IPS-20b (cell line): ENCODE results near the gene XPNPEP2.

Source experiments
- H3K27ac ChIP-seq: one replicate; pipeline ENCODE4 v1.5.1; 2013; ENCODE audit warnings: low read length
- H3K27me3 ChIP-seq: 2 replicates; pipeline ENCODE4 v1.6.1; 2013; ENCODE audit warnings: mild to moderate bottlenecking, low read length, inconsistent platforms; ENCODE audit not compliant: insufficient read depth
- H3K36me3 ChIP-seq: 2 replicates; pipeline ENCODE4 v1.6.1; 2013; ENCODE audit warnings: low read depth, mild to moderate bottlenecking, inconsistent platforms, low read length, moderate library complexity; ENCODE audit not compliant: insufficient read depth
- H3K4me1 ChIP-seq: 2 replicates; pipeline ENCODE4 v1.6.1; 2013; ENCODE audit warnings: mild to moderate bottlenecking, control low read depth, inconsistent platforms, low read length, moderate library complexity; ENCODE audit not compliant: insufficient read depth
- H3K4me3 ChIP-seq: 2 replicates; pipeline ENCODE4 v1.5.1; 2013; ENCODE audit warnings: mild to moderate bottlenecking, low read length, inconsistent platforms
- H3K9ac ChIP-seq: 2 replicates; pipeline ENCODE4 v1.6.1; 2013; ENCODE audit warnings: low read depth, mild to moderate bottlenecking, inconsistent platforms, low read length, moderate library complexity
- H3K9me3 ChIP-seq: 2 replicates; pipeline ENCODE4 v1.6.1; 2013; ENCODE audit warnings: mild to moderate bottlenecking, low read depth, low read length, inconsistent platforms; ENCODE audit not compliant: insufficient read depth

The XPNPEP2 gene

GRCh38 chrX:129772796-129773431, 34.1 kb downstream of the XPNPEP2 start:
- H3K36me3 ChIP-seq = no peaks in the 10 kb centered on the region
- H3K4me1 ChIP-seq = no peaks in the 10 kb centered on the region
- no peak overlapping the region for H3K4me3 ChIP-seq
- H3K9ac ChIP-seq = no peak overlapping the region
- no peaks in the 10 kb centered on the region for H3K27me3 ChIP-seq
- no peaks in the 10 kb centered on the region for H3K9me3 ChIP-seq
- no peak overlapping the region for H3K27ac ChIP-seq

DNA sequence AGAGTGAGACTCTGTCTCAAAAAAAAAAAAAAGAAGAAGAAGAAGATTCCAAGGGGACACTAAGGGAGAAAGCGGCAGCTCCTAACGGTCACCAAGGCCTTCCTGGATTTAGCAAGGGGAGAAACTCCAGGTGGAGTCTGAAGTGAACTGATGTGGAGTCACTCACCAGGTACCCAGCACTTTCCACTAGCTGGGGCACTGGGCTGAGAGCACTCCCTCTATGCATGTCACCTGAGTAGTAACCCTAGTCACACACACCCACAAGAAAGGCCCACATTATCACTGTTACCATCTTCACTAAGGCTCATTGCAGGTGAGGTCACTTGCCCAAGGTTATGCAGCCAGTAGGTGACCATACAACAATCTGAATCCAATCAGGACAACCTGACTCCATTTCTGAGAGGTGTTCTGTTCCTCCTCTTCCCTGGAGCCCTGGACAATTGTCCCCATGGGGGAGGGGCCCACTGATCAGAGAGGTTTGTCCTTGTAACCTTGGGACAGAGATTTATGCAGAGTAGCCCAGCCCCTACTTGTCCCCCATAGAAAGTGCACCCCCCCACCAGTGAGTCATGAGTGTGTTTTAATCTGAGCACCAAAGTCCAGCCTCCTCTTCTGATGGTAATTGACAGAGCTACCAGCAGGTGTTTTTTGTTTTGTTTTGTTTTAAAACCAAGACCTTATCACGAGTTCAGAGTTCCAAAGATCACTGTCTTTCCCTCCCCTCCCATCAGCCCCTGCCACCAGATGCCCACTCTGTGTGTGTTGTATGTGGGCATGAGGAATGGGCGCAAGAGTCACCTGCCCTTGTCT, 35.1 kb downstream of the XPNPEP2 start:
- no peak overlapping the region for H3K27ac ChIP-seq
- no peaks in the 10 kb centered on the region for H3K27me3 ChIP-seq
- H3K4me1 ChIP-seq = no peaks in the 10 kb centered on the region
- H3K4me3 ChIP-seq = no peak overlapping the region
- H3K36me3 ChIP-seq = no peaks in the 10 kb centered on the region
- no peaks in the 10 kb centered on the region for H3K9me3 ChIP-seq
- no peak overlapping the region for H3K9ac ChIP-seq

DNA sequence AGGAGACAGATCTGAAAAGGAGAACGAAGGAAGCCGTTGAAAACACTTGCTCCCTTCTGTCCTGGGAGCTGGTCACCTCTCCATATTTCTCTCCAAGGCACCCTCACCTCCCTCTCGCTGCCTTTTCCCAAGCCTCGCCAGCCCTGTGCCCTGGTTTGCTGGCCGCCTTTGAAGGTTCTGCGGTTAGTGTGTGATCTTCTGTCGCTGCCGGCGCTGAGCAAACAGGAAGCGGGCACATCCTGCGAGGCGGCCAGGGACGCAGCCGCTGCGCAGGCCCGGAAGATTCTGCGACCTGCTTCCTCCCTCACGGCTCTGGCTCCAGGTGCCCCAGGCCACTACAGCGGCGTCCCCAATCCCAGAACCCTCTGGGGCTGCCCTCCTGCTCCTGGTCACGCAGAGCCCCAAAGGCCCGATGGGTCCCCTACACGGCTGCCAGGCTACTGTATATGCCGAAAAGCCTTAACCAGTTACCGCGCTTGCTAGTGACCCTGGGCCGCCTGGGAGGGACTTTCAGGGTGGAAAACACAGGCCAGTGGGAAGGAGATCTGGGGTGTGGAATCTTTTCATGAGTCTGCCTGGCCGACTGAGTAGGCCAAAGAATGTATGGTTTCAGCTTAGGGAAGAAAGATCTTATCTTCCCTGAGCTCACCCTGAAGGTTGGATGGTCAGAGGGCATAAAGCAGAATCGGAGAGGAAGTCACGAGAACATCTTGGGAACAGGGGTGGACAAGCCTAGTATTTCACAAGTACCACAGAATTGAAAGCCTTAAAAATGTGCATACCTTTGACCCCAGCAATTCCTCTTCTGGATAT, 38.6 kb downstream of the XPNPEP2 start:
- Histone ChIP-seq H3K9me3 (no peaks in the 10 kb centered on the region), H3K4me1 (no peaks in the 10 kb centered on the region), H3K9ac (no peak overlapping the region), H3K27ac (no peak overlapping the region), H3K27me3 (no peaks in the 10 kb centered on the region), H3K4me3 (no peak overlapping the region), H3K36me3 (no peaks in the 10 kb centered on the region)

DNA sequence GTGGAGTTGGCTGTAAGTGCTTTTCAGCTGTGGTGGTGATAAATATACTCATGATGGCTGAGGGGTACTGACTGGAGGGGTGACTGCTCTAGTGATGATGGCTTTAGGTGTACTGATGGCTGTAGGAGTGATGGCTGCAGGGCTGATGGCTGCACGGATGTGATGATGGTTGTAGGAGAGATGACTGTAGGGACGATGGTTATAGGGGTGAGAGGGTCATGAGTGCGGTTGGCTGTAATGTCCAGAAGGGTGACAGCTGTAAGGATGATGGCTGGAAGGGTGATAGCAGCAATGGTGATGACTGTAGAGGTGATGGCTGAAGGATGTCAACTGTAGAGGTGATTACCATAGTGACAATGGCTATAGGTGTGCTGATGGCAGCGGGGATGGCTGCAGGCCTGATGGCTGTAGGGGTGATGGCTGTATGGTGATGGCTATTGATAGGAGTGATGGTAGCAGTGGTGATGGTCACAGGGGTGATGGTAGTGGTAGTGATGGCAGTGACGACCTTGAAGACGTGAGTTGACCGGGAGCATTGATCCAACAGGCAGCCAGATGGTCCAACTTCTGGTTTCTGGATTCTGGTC, 40.4 kb downstream of the XPNPEP2 start:
- no peaks in the 10 kb centered on the region for H3K4me1 ChIP-seq
- H3K9me3 ChIP-seq = no peaks in the 10 kb centered on the region
- H3K36me3 ChIP-seq = no peaks in the 10 kb centered on the region
- H3K9ac ChIP-seq = no peak overlapping the region
- no peaks in the 10 kb centered on the region for H3K27me3 ChIP-seq
- H3K4me3 ChIP-seq = no peak overlapping the region
- H3K27ac ChIP-seq = no peak overlapping the region

- Histone ChIP-seq H3K27me3 (no peaks in the 10 kb centered on the region), H3K9me3 (no peaks in the 10 kb centered on the region), H3K4me3 (no peak within 1 kb of the TSS), H3K4me1 (no peaks in the 10 kb centered on the region), H3K27ac (no peak within 1 kb of the TSS), H3K36me3 (no peaks in the 10 kb centered on the region), H3K9ac (no peak within 1 kb of the TSS)
These were observed 41.0 kb downstream of the XPNPEP2 start, which contains the start of gene SASH3 for GRCh38 chrX:129779747-129780146. Gene SASH3, plus strand, starts transcription at chrX:129779949. Its CDS starts 149 bp downstream, at chrX:129780098.

- Histone ChIP-seq H3K27ac (no peak overlapping the region), H3K27me3 (no peaks in the 10 kb centered on the region), H3K9me3 (no peaks in the 10 kb centered on the region), H3K9ac (no peak overlapping the region), H3K4me1 (no peaks in the 10 kb centered on the region), H3K36me3 (no peaks in the 10 kb centered on the region), H3K4me3 (no peak overlapping the region)
These were observed 41.8 kb downstream of the XPNPEP2 start for GRCh38 chrX:129780441-129781105.

- H3K9ac ChIP-seq = no peak overlapping the region
- no peak overlapping the region for H3K4me3 ChIP-seq
These were observed 42.4 kb downstream of the XPNPEP2 start for GRCh38 chrX:129781134-129781672.

GRCh38 chrX:129781680-129782495, 43.1 kb downstream of the XPNPEP2 start:
- no peak overlapping the region for H3K4me3 ChIP-seq
- H3K9ac ChIP-seq = no peak overlapping the region
- H3K27ac ChIP-seq = no peak overlapping the region
- H3K4me1 ChIP-seq = no peaks in the 10 kb centered on the region
- H3K27me3 ChIP-seq = no peaks in the 10 kb centered on the region
- H3K36me3 ChIP-seq = no peaks in the 10 kb centered on the region
- no peaks in the 10 kb centered on the region for H3K9me3 ChIP-seq

More at GRCh38 chrX:129781134-129781672, 42.4 kb downstream of the XPNPEP2 start:
- H3K9me3 ChIP-seq = no peaks in the 10 kb centered on the region
- H3K36me3 ChIP-seq = no peaks in the 10 kb centered on the region
- H3K4me1 ChIP-seq = no peaks in the 10 kb centered on the region
- H3K27ac ChIP-seq = no peak overlapping the region
- no peaks in the 10 kb centered on the region for H3K27me3 ChIP-seq

- H3K27me3 ChIP-seq = no peaks in the 10 kb centered on the region
- no peaks in the 10 kb centered on the region for H3K4me1 ChIP-seq
- no peaks in the 10 kb centered on the region for H3K9me3 ChIP-seq
- H3K27ac ChIP-seq = no peak overlapping the region
- H3K36me3 ChIP-seq = no peaks in the 10 kb centered on the region
- no peak overlapping the region for H3K9ac ChIP-seq
- H3K4me3 ChIP-seq = no peak overlapping the region
These were observed 43.9 kb downstream of the XPNPEP2 start for GRCh38 chrX:129782706-129783105.

DNA sequence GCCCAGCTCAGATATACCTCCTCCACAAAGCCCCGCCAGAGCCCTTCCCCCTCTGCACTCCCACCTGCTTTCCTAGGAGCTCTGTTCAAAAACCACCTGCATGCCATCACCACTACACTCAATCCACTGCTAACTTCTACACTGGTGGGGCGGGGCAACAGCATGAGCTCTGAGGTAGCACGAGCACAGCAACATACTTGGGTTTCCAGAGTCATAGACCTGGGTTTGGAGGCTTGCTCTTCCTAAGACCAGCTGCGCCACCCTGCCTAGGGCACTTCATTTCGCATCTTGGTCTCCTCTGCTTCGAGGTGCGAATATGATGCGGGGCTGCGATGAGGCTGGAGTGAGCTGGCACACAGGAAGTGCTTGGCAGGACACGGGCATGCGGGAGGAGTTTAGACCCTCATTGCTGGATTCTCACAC, 44.5 kb downstream of the XPNPEP2 start:
- no peak overlapping the region for H3K27ac ChIP-seq
- no peak overlapping the region for H3K9ac ChIP-seq
- no peaks in the 10 kb centered on the region for H3K27me3 ChIP-seq

More for the DNA sequence above, 44.5 kb downstream of the XPNPEP2 start:
- Histone ChIP-seq H3K36me3 (no peaks in the 10 kb centered on the region), H3K9me3 (no peaks in the 10 kb centered on the region), H3K4me3 (no peak overlapping the region), H3K4me1 (no peaks in the 10 kb centered on the region)
